Kidney epithelial cell (primary cell): ENCODE results near the gene RDX. TPM values are rescaled to one million over a fixed set of nuclear protein-coding genes. Genes with fewer than 3 reads are reported as not detected.

ENCODE experiments used
- DNase-seq: peaks from one replicate; pipeline ENCODE4 v3.0.0-alpha.2; 2010; ENCODE audit warnings: low read depth
- H3K27me3 ChIP-seq: 2 replicates; pipeline ENCODE4 v1.6.0; 2011; ENCODE audit warnings: low read length; ENCODE audit not compliant: control insufficient read depth, insufficient read depth
- H3K36me3 ChIP-seq: 2 replicates; pipeline ENCODE4 v1.5.1; 2011; ENCODE audit warnings: low read length; ENCODE audit not compliant: control insufficient read depth, insufficient read depth
- H3K4me3 ChIP-seq: 2 replicates; pipeline ENCODE4 v1.5.1; 2011; ENCODE audit warnings: low read depth, mild to moderate bottlenecking, control low read depth, low read length
- total RNA-seq: library from RNA; depleted of rRNA; stranded (reverse); fragments of >200 nt; gene quantifications from 2 replicates; pipeline ENCODE4 v1.2.3, GENCODE V29; 2015
- TF ChIP-seq, protein P1 (sequence below): IDR thresholded peaks from 2 replicates; pipeline ENCODE4 v1.5.1; 2011; ENCODE audit warnings: mild to moderate bottlenecking, moderate library complexity, low read length, control low read depth, inconsistent platforms; ENCODE audit not compliant: insufficient read depth, poor library complexity, severe bottlenecking

RDX gene
- total RNA-seq, 1 donor from 2014 or later: 46.7 TPM

DNA sequence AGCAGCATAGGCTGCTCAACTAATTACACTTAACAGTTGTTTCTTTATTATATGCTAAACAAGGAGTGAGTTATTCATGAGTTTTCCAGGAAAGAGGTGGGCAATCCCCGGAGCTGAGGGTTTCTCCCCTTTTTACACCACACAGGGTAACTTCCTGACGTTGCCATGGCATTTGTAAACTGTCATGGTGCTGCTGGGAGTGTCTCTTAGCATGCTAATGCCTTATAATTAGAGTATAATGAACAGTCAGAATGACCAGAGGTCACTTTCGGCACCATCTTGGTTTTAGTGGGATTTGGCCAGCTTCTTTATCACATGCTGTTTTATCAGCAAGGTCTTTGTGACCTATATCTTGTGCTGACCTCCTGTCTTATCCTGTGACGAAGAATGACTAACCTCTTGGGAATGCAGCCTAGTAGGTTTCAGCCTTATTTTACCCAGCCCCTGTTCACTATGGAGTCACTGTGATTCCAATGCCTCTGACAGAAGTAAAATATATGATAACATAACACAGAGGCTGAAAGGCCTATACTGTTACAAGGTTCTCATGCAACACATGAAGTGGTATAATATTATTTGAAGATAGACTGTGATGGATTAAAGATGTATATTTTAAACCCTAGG, 41.3 kb upstream of the RDX start:
- DNase-seq: no peak

DNA sequence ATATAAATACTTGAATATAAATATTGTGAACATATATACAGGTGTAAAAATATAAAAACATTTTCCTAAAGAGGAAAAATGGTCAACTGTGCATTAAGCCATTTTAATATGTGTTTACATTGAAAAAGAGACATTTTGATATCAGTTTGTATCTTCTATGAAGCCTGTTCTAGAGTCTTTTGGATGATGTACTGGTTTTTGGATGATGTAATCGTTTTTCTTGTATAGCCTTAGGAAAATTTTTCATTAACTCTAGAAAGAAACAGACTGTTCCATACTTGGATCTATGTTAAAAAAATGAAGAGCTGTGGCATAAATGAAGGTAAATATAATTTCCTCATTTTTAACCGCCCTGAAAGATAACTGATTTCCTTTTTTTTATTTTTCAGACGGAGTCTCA, 39.6 kb upstream of the RDX start:
- TF ChIP-seq, protein P1, sequence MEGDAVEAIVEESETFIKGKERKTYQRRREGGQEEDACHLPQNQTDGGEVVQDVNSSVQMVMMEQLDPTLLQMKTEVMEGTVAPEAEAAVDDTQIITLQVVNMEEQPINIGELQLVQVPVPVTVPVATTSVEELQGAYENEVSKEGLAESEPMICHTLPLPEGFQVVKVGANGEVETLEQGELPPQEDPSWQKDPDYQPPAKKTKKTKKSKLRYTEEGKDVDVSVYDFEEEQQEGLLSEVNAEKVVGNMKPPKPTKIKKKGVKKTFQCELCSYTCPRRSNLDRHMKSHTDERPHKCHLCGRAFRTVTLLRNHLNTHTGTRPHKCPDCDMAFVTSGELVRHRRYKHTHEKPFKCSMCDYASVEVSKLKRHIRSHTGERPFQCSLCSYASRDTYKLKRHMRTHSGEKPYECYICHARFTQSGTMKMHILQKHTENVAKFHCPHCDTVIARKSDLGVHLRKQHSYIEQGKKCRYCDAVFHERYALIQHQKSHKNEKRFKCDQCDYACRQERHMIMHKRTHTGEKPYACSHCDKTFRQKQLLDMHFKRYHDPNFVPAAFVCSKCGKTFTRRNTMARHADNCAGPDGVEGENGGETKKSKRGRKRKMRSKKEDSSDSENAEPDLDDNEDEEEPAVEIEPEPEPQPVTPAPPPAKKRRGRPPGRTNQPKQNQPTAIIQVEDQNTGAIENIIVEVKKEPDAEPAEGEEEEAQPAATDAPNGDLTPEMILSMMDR: no peak
- no peaks in the 10 kb centered on the region for H3K27me3 ChIP-seq
- no peak overlapping the region for H3K4me3 ChIP-seq
- no peak for DNase-seq
- H3K36me3 ChIP-seq: no peaks in the 10 kb centered on the region

More for the DNA sequence above, 41.3 kb upstream of the RDX start:
- Histone ChIP-seq H3K27me3 (no peaks in the 10 kb centered on the region), H3K4me3 (no peak overlapping the region), H3K36me3 (no peaks in the 10 kb centered on the region)
- TF ChIP-seq, protein P1: no peak

DNA sequence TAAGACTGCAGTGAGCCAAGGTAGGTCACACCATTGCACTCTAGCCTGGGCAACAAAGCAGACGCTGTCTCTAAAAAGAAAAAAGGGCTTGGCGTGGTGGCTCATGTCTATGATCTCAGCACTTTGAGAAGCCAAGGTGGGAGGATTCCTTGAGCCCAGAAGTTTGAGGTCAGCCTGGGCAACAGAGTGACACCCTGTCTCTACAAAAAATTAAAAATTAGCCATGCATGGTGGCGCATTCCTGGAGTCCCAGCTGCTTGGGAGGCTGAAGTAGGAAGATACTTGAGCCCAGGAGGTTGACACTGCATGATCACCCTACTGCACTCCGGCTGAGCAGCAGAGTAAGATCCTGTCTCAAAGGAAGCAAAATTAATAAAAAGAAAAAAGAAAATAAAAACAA, 38.9 kb upstream of the RDX start:
- Histone ChIP-seq H3K27me3 (no peaks in the 10 kb centered on the region), H3K4me3 (no peak overlapping the region), H3K36me3 (no peaks in the 10 kb centered on the region)
- no peak for DNase-seq
- TF ChIP-seq, protein P1: no peak

DNA sequence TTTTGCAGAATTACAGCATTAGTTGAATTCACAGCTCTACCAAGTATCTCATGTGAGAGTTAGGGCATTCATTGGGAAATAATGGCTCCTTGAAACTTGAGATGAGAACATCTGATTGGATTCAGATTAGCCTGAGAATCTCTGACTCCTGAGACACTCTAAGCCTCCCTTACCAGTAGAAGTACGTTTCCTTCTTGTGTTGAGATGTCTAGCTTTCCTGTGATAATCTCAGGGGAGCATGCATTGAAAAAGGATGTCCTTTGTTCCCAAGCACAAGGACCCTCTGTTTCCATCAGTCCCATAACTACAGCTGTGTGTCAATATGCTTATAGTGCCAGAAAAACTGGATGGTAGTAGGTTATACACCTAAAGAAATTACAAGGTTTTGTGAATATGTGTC, 35.2 kb upstream of the RDX start:
- Histone ChIP-seq H3K36me3 (no peaks in the 10 kb centered on the region), H3K4me3 (no peak overlapping the region), H3K27me3 (no peaks in the 10 kb centered on the region)
- TF ChIP-seq, protein P1: no peak
- no peak for DNase-seq

DNA sequence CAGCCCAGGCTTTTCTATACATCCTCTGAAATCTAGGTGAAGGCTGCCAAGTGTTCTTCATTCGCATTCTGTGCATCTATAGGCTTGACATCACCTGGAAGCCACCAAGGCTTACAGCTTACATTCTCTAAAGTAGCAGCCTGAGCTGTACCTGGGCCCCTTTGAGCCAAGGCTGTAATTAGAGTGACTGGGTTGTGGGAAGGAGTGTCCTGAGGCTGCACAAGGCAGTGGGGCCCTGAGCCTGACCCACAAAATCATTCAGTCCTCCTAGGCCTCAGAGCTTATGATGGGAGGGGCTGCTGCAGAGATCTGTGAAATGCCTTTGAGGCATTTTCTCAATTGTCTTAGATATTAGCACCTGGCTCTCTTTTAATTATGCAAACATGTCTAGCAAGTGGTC, 33.0 kb upstream of the RDX start:
- no peak overlapping the region for H3K4me3 ChIP-seq
- TF ChIP-seq, protein P1: no peak
- H3K27me3 ChIP-seq: no peaks in the 10 kb centered on the region
- no peaks in the 10 kb centered on the region for H3K36me3 ChIP-seq
- no peak for DNase-seq

DNA sequence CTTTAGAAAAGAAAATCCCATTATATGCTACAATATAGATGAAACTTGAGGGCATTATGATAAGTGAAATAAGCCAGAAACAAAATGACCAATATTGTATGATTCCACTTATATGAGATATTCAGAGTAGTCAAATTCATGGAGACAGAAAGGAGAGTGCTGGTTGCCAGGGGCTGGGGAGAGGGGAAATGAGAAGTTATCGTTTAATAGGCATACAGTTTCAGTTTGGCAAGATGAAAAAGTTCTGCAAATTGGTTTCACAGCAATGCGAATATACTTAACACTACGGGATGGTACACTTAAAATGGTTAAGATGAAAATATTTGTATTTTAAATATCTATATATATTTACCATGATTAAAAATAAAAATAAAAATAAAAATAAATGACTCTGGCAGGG, 31.1 kb upstream of the RDX start:
- TF ChIP-seq, protein P1: no peak
- Histone ChIP-seq H3K27me3 (no peaks in the 10 kb centered on the region), H3K4me3 (no peak overlapping the region), H3K36me3 (no peaks in the 10 kb centered on the region)
- DNase-seq: no peak
